HG03571 (cell line): ENCODE measurements around the gene SLC7A8.

Experiments used
- ATAC-seq: cut with Tn5 transposase; IDR thresholded peaks from one replicate; pipeline ENCODE4 v1.9.1; 2021; ENCODE audit not compliant: unreplicated experiment

The SLC7A8 gene

GRCh38 chr14:23183158-23183470 lies 346 bp downstream of the SLC7A8 start:
- ATAC-seq, result no peak

- no peak for ATAC-seq
These were observed 895 bp downstream of the SLC7A8 start for GRCh38 chr14:23182372-23183157.

DNA sequence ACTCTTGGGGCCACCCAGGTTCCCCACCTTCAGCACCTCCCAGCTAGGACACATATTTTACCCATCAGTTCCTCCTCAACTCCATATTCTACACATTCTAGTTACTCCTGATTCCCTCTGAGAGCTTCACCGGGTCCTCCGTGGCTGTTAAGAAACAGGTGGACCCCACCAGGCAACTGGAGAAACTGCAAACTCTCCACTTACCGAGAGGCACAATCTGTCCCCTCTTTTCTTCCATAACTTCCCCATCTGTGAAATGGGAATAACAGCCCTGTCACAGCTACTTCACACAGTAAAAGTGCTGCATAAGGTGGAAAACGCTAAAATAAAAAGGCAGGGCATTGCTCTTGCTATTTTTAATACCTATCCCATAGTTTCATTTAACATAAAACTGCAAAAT lies 1.5 kb downstream of the SLC7A8 start:
- ATAC-seq, result no peak

GRCh38 chr14:23181453-23181852 lies 2.0 kb downstream of the SLC7A8 start:
- ATAC-seq, result no peak

GRCh38 chr14:23177181-23177580 lies 6.3 kb downstream of the SLC7A8 start:
- no peak for ATAC-seq

- ATAC-seq, result no peak
These were observed 7.6 kb downstream of the SLC7A8 start for GRCh38 chr14:23175823-23176222.

DNA sequence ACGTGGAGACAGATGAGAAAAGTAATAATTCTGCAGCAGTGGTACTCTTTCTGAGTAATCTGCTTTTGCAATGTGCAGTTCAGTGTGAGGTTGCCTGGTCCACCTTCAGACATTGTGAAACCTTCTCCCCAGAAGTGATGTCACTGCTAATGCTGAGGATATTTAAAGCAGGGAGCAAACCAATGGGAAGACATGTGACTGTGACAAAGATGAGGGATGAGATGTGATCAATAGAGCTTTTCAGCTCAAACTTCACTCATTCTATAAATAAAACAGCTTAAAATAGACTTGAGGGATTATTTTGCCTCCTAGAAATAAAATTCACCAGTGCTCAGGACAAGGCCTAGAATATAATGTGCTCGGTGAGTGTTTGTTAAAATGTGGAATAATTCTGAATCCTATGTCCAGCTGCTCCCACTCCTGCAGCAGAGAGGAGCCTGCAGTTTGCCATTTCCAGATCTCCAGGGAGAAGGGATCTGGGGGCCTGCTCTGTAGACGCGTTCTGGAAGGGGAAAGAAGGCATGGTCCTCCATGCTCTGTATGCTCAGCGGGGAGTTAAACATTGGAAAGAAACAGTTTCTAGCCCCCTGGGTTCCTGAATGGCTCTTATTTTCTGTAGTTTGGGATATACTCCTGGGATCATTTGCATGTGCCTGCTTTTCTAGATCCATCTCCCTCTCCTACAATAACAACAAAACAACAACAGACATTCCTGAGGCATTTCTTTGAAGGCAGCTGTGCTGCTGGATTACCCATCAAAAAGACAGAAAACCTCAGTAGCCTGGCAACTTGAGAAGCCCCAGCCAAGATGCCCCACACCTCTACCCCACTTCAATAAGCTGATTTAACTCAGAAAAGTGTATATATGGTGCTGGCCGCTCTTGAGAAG lies 8.9 kb downstream of the SLC7A8 start:
- ATAC-seq, result no peak

- ATAC-seq, result no peak
These were observed 9.7 kb downstream of the SLC7A8 start for GRCh38 chr14:23173796-23174195.

GRCh38 chr14:23173031-23173430 lies 10.4 kb downstream of the SLC7A8 start:
- ATAC-seq, result no peak

DNA sequence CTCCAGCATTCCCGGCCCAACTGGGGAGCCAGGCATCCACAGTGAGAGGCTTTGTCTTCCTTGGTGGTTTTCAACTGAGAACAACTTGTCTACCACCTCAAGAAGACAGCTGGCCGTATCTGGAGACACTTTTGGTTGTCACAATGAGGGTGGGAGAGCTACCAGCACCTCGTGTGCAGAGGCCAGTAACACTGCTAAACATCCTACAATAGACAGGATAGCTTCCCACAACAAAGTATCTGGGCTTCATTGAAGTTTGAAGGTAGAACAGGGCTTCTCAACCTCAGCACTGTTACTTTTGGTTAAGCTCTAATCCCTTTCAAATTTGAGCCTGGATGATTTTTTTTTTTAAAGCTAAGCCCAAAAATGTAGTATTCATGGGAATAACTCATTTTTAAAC lies 10.9 kb downstream of the SLC7A8 start:
- ATAC-seq, result no peak

DNA sequence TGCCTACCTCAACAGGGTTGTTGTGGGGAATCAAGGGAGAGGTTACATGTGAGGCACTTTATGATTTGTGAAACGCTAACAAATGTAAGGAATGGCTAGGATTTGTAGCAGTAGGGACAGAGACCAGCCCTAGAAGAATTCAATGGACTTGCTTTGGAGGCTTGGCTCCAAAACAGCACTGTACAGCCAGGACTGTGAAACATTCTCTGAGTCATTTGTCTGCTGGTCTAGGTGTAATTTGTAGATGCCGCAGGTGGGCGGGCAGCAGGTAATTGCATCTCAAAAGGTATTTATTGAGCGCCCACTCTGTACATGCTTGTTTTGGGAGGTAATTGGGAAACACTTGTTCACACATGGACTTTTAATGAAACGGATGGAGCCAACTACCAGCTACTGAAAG lies 11.4 kb downstream of the SLC7A8 start:
- ATAC-seq, result no peak

GRCh38 chr14:23171222-23171975 lies 12.1 kb downstream of the SLC7A8 start:
- no peak for ATAC-seq

DNA sequence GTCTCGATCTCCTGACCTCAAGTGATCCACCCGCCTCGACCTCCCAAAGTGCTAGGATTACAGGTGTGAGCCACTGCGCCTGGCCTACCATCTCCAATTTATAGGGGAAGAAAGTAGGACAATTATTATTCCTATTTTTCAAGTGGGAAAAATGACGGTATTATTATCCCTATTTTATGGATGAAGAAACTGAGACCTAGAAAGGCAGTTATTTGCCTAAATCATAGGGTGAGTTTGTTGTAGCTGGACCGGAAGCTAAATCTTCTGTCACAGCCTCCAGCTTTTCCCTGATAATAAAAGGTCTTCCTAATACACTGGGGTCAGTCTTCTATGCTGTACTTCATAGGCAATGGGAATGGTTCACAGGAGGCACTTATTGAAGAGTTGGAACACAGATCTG lies 13.8 kb downstream of the SLC7A8 start:
- ATAC-seq, result no peak

GRCh38 chr14:23168246-23168645 lies 15.2 kb downstream of the SLC7A8 start:
- ATAC-seq, result no peak

GRCh38 chr14:23167116-23167847 lies 16.2 kb downstream of the SLC7A8 start:
- ATAC-seq, result no peak

- no peak for ATAC-seq
These were observed 18.5 kb downstream of the SLC7A8 start for GRCh38 chr14:23164949-23165348.

DNA sequence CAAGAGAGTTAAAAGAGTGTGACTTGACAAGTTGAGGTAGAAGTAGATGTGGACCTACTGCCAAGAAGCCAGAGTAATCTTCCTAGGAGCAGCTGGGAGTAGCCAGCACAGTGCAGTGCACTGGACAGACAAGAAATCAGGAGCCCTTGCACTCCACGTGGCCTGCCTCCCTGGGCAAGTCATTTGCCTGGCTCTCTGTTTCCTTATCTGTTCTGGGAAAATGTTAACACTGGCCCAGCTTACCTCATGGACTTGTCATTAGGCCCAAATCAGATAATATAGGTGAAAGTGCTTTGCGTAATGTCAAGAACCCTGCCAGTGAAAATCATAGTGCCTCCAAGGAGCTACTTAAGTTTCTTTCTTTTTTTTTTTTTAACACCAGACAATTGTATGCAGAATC lies 19.2 kb downstream of the SLC7A8 start:
- no peak for ATAC-seq

GRCh38 chr14:23163830-23164229 lies 19.6 kb downstream of the SLC7A8 start:
- no peak for ATAC-seq

GRCh38 chr14:23162800-23163199 lies 20.7 kb downstream of the SLC7A8 start:
- no peak for ATAC-seq

DNA sequence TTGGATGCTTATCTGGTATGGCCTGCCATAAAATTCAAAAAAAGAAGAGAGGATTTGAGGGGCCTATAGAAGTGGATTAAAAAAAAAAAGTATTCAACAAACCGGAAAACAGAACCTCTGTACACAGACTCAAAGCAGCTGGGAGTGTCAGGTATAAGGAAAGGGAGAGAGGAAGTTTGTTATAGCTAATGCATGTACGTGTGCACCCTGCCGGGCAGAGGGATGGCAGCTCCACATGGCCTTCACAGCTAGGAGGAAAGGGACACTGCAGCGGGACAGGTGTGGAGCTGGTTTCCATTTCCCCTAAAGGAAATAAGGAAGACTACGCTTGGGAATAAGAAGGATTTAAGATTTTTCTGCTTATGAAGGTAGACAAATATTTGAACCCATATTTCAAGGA lies 21.5 kb downstream of the SLC7A8 start:
- ATAC-seq, result no peak

DNA sequence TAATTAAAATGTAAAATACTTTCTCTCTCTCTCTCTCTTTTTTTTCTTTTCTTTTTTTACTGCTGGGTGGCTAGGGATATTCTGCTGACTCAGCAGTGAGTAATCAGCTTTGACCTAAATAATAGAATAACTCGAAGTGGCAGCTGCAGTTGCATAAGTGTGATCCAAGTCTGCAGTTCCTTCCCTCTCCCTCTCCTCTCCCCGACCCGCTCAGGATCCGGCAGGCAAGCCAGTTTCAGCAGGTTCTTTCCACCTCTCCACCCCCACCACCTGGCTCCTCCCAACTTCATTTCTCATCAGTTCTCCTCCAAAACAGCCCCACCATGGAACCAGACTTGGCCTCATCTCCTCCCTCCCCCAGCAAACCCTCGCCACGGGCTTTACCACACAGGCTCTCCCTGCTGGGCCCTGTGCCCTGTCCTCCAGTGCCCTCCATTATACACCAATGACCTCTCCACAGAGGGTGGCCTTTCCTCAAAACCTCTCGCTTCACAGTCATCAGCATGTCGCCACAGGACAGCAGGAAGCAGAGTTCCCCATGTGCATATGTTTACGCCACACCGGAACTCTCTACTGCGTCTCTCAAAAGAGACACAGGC lies 22.4 kb downstream of the SLC7A8 start:
- ATAC-seq, result no peak
